ENCODE results near the gene CCDC9.

CCDC9 gene

GRCh38 chr19:47319923-47320871, 63.9 kb downstream of the CCDC9 start:
- H3K4me3 ChIP-seq (ENCODE audit: low read depth, low read length) = no peak overlapping the region
- no peak overlapping the region for H3K27ac ChIP-seq (ENCODE audit: low read depth, low read length)
- H2AFZ ChIP-seq (ENCODE audit: low read length, unreplicated experiment) = no peak overlapping the region
- H3K79me2 ChIP-seq (ENCODE audit: control insufficient read depth, insufficient read depth, low read length, unreplicated experiment) = no peaks in the 10 kb centered on the region
- H3K27me3 ChIP-seq (ENCODE audit: insufficient read depth, low read length) = no peaks in the 10 kb centered on the region
- H3K4me1 ChIP-seq (ENCODE audit: control insufficient read depth, insufficient read depth, low read length, unreplicated experiment) = peaks cover 6% of the 10 kb centered on the region
- no peaks in the 10 kb centered on the region for H3K36me3 ChIP-seq (ENCODE audit: insufficient read depth, low read length)
